ENCODE data around the gene RADIL. TPM values are rescaled to one million over a fixed set of nuclear protein-coding genes. Genes with fewer than 3 reads are reported as not detected.

RADIL gene
- total RNA-seq, 2 donors from 2014 or later, result 2.1 to 29.0 TPM

DNA sequence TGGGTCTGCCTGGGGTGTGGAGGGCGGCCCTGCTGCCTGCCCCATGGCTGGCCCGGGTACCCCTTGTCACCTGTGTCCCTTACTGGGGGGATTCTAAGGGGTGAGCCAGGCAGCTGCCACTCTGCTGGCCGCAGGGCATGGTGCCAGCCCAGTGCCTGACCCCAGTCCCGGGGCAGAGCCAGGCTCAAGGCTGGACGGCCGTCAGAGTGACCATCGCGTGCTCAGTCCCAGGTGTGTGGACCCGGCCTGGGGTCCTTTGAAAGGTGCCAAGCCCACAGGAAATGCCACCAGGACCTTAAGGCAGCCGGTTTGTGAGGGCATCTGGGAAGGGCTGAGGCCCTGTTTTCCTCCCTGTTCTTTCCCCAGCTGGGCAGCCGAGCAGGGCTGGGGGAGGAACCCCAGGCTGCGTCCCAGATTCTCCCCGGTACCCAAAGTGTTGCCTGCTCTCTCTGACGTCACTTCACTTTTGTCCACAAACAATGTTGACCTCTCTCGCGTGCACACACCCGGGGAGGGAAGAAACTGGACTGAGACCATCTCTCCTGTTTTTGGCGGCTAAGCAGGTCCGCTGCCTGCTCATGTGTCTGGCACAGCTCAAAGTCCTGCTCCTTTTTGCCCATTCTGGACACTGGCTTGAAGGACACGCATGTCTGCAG, 59.3 kb downstream of the RADIL start:
- Histone ChIP-seq H3K27me3 (no peaks in the 10 kb centered on the region), H3K27ac (no peak overlapping the region), H3K36me3 (replicated peaks in 1 of 2; ENCODE audit: insufficient read depth in 1 of 2, low read depth in 2 of 2) (no peaks in the 10 kb centered on the region), H3K4me1 (no peaks in the 10 kb centered on the region), H3K9me3 (no peaks in the 10 kb centered on the region), H3K4me3 (no peak overlapping the region)
- ATAC-seq, result no peak
- TF ChIP-seq, protein P1, sequence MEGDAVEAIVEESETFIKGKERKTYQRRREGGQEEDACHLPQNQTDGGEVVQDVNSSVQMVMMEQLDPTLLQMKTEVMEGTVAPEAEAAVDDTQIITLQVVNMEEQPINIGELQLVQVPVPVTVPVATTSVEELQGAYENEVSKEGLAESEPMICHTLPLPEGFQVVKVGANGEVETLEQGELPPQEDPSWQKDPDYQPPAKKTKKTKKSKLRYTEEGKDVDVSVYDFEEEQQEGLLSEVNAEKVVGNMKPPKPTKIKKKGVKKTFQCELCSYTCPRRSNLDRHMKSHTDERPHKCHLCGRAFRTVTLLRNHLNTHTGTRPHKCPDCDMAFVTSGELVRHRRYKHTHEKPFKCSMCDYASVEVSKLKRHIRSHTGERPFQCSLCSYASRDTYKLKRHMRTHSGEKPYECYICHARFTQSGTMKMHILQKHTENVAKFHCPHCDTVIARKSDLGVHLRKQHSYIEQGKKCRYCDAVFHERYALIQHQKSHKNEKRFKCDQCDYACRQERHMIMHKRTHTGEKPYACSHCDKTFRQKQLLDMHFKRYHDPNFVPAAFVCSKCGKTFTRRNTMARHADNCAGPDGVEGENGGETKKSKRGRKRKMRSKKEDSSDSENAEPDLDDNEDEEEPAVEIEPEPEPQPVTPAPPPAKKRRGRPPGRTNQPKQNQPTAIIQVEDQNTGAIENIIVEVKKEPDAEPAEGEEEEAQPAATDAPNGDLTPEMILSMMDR (IDR thresholded peaks at IDR 0.05), result no peak
- TF ChIP-seq POLR2A (IDR thresholded peaks at IDR 0.05), result no peak
- 67 to 71% methylated on average over 11 to 20 of the region's 20 CpGs for WGBS, 2 donors
- DNase-seq, result no peak
- intact Hi-C loops (cut with DNase I), result no loop called here

DNA sequence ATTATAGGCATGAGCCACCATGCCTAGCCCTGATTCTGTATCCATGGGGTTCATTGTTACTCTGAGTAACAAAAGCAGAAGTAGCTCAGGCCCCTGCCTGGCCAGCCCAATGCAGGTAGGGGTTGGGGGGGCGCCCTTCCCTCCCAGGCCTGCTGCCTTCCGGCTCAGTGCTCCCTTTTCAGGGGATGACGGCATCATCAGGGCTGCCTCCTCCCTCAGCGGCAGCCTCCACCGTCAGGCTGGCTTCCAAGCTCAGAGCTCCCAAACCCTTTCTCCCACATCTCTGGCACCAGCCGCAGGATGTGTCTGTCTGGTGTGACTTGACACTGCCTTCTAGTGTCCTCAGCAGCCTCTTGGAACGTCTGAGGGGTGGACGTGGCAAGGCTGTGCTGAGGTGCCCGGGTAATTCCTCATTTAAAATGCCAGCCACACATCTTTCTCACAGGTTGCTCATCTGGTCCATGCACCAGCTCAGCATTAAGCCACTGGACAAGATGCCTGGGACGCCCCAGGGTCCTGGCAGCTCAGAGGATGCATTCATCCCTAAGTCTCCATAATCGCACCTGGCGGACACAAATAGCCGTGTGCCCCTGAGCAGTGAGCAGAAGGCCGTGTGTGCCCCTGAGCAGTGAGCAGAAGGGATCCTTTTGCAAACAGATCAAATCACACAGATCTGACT, 59.9 kb downstream of the RADIL start:
- WGBS, 2 donors, result 59 to 62% methylated on average over 11 to 14 of the region's 14 CpGs
- Histone ChIP-seq H3K4me1 (no peaks in the 10 kb centered on the region), H3K27ac (no peak overlapping the region), H3K36me3 (replicated peaks in 1 of 2; ENCODE audit: insufficient read depth in 1 of 2, low read depth in 2 of 2) (no peaks in the 10 kb centered on the region), H3K4me3 (no peak overlapping the region), H3K27me3 (no peaks in the 10 kb centered on the region), H3K9me3 (no peaks in the 10 kb centered on the region)
- DNase-seq (no peak), ATAC-seq (no peak)
- TF ChIP-seq, protein P1 (IDR thresholded peaks at IDR 0.05), result no peak
- no peak for TF ChIP-seq POLR2A (IDR thresholded peaks at IDR 0.05)
- intact Hi-C loops (cut with DNase I), result no loop called here

GRCh38 chr7:4822677-4823076, 60.8 kb downstream of the RADIL start:
- DNase-seq (no peak), ATAC-seq (no peak)
- Histone ChIP-seq H3K9me3 (no peaks in the 10 kb centered on the region), H3K27me3 (no peaks in the 10 kb centered on the region), H3K36me3 (replicated peaks in 1 of 2; ENCODE audit: insufficient read depth in 1 of 2, low read depth in 2 of 2) (no peaks in the 10 kb centered on the region), H3K4me3 (no peak overlapping the region), H3K4me1 (no peaks in the 10 kb centered on the region), H3K27ac (no peak overlapping the region)
- intact Hi-C loops (cut with DNase I), result no loop called here
- TF ChIP-seq, protein P1 (IDR thresholded peaks at IDR 0.05), result no peak
- WGBS, 2 donors, result 81 to 89% methylated on average over 5 to 9 of the region's 9 CpGs

- H3K27ac ChIP-seq, result no peak overlapping the region
Observed at GRCh38 chr7:4820967-4821471, 62.5 kb downstream of the RADIL start.

More at GRCh38 chr7:4820967-4821471, 62.5 kb downstream of the RADIL start:
- intact Hi-C loops (cut with DNase I), result no loop called here
- Histone ChIP-seq H3K4me1 (no peaks in the 10 kb centered on the region), H3K9me3 (no peaks in the 10 kb centered on the region), H3K4me3 (no peak overlapping the region), H3K36me3 (replicated peaks in 1 of 2; ENCODE audit: insufficient read depth in 1 of 2, low read depth in 2 of 2) (no peaks in the 10 kb centered on the region), H3K27me3 (no peaks in the 10 kb centered on the region)
- DNase-seq, result no peak
- WGBS, 2 donors, result 76 to 82% methylated on average over 5 to 18 of the region's 20 CpGs
- no peak for ATAC-seq
- TF ChIP-seq, protein P1 (IDR thresholded peaks at IDR 0.05), result no peak
- no peak for TF ChIP-seq POLR2A (IDR thresholded peaks at IDR 0.05)

Measured in body of pancreas (tissue), 4 donors.